ENCODE data around the gene DDR1.
A peak's percentile ranks its signal among the peaks of the same experiment; 100 is the strongest.
"Not testable (repeated sequence)": the region's sequence is repeated elsewhere in the genome, so short reads cannot be mapped to it uniquely, and the experiment has no call there.

The DDR1 gene

GRCh38 chr6:30854285-30855040 is 29.9 kb upstream of the DDR1 start:
- no peak for DNase-seq (ENCODE audit: low read depth in 3 of 3)

- no peak for DNase-seq (ENCODE audit: low read depth in 3 of 3)
These were observed 28.8 kb upstream of the DDR1 start for GRCh38 chr6:30855429-30856075.

GRCh38 chr6:30857112-30857511 is 27.2 kb upstream of the DDR1 start:
- DNase-seq (ENCODE audit: low read depth in 3 of 3), result no peak

GRCh38 chr6:30857549-30857948 is 26.8 kb upstream of the DDR1 start:
- no peak for DNase-seq (ENCODE audit: low read depth in 3 of 3)

- not testable (repeated sequence) for DNase-seq (ENCODE audit: low read depth in 3 of 3)
These were observed 24.6 kb upstream of the DDR1 start for GRCh38 chr6:30859726-30860125.

- no peak for DNase-seq (ENCODE audit: low read depth in 3 of 3)
These were observed 22.9 kb upstream of the DDR1 start for GRCh38 chr6:30861257-30862048.

GRCh38 chr6:30862156-30862875 is 22.0 kb upstream of the DDR1 start:
- no peak for DNase-seq (ENCODE audit: low read depth in 3 of 3)

- DNase-seq (ENCODE audit: low read depth in 3 of 3), result no peak
These were observed 20.0 kb upstream of the DDR1 start for GRCh38 chr6:30864325-30864724.

- DNase-seq (ENCODE audit: low read depth in 3 of 3), result not testable (repeated sequence)
These were observed 15.0 kb upstream of the DDR1 start for GRCh38 chr6:30869241-30869749.

- no peak for DNase-seq (ENCODE audit: low read depth in 3 of 3)
These were observed 13.8 kb upstream of the DDR1 start for GRCh38 chr6:30870546-30870945.

GRCh38 chr6:30871592-30872183 is 12.6 kb upstream of the DDR1 start:
- no peak for DNase-seq (ENCODE audit: low read depth in 3 of 3)

GRCh38 chr6:30873137-30873640 is 11.1 kb upstream of the DDR1 start:
- no peak for DNase-seq (ENCODE audit: low read depth in 3 of 3)

- not testable (repeated sequence) for DNase-seq (ENCODE audit: low read depth in 3 of 3)
These were observed 10.5 kb upstream of the DDR1 start for GRCh38 chr6:30873795-30874194.

- DNase-seq (ENCODE audit: low read depth in 3 of 3), result no peak
These were observed 8.9 kb upstream of the DDR1 start for GRCh38 chr6:30875244-30876038.

GRCh38 chr6:30876039-30876730 is 8.1 kb upstream of the DDR1 start:
- DNase-seq (ENCODE audit: low read depth in 3 of 3), result peak in 1 of 3 experiments; percentile 15

- DNase-seq (ENCODE audit: low read depth in 3 of 3), result peak; percentile 54 to 74 (median 55)
These were observed 6.7 kb upstream of the DDR1 start for GRCh38 chr6:30877419-30878262.

- no peak for DNase-seq (ENCODE audit: low read depth in 3 of 3)
These were observed 4.5 kb upstream of the DDR1 start for GRCh38 chr6:30879684-30880427.

GRCh38 chr6:30880698-30881252 is 3.5 kb upstream of the DDR1 start:
- DNase-seq (ENCODE audit: low read depth in 3 of 3), result no peak
